Spleen (tissue), 13 donors: ENCODE measurements around the gene TMEM151A. TPM values are rescaled to one million over a fixed set of nuclear protein-coding genes. Genes with fewer than 3 reads are reported as not detected.
A peak's percentile ranks its signal among the peaks of the same experiment; 100 is the strongest.

ENCODE experiments used
- DNase-seq: peaks from one replicate; pipeline ENCODE4 v3.0.0-alpha.2; 2020
- H3K27ac ChIP-seq, 8 donors: fragments of 200-600 bp; sonication (generic) in 7 of 8; 1 replicate in 4 of 8; 2 replicates in 4 of 8; pipeline versions ENCODE4 v1.5.0 to v1.8.0; 2016 to 2021; ENCODE audit warnings: inconsistent platforms in 4 of 8, mild to moderate bottlenecking in 4 of 8, moderate library complexity in 1 of 8
- H3K27me3 ChIP-seq, 7 donors: fragments of 200-600 bp; sonication (generic) in 6 of 7; replicated peaks in 1 of 7; 1 replicate in 4 of 7; 2 replicates in 3 of 7; pipeline versions ENCODE4 v1.5.0 to v1.8.0; 2016 to 2021; ENCODE audit warnings: inconsistent platforms in 3 of 7, mild to moderate bottlenecking in 1 of 7
- H3K36me3 ChIP-seq, 6 donors: fragments of 200-600 bp; sonication (generic) in 5 of 6; 1 replicate in 4 of 6; 2 replicates in 2 of 6; pipeline versions ENCODE4 v1.5.0 to v1.8.0; 2016 to 2021; ENCODE audit warnings: inconsistent platforms in 2 of 6
- H3K4me1 ChIP-seq, 6 donors: fragments of 200-600 bp; sonication (generic) in 5 of 6; 1 replicate in 3 of 6; 2 replicates in 3 of 6; pipeline versions ENCODE4 v1.5.0 to v1.8.0; 2016 to 2021; ENCODE audit warnings: inconsistent platforms in 3 of 6
- H3K4me3 ChIP-seq, 8 donors: fragments of 200-600 bp; sonication (generic) in 7 of 8; 1 replicate in 4 of 8; 2 replicates in 4 of 8; pipeline versions ENCODE4 v1.5.0 to v1.8.0; 2016 to 2021; ENCODE audit warnings: inconsistent platforms in 4 of 8, mild to moderate bottlenecking in 4 of 8, moderate library complexity in 2 of 8
- H3K9me3 ChIP-seq, 8 donors: fragments of 200-600 bp; sonication (generic) in 7 of 8; 1 replicate in 4 of 8; 2 replicates in 4 of 8; pipeline versions ENCODE4 v1.5.0 to v1.8.0; 2016 to 2021; ENCODE audit warnings: inconsistent platforms in 4 of 8
- CTCF ChIP-seq, 11 experiments: fragments of 200-600 bp in 7 of 11; fragments of 450-650 bp in 4 of 11; sonication (generic) in 4 of 11; IDR thresholded peaks in 8 of 11; conservative IDR thresholded peaks in 3 of 11; 1 replicate in 7 of 11; 2 replicates in 4 of 11; pipeline versions ENCODE4 v1.4.0 to v1.8.0; 2016 to 2021; ENCODE audit warnings: antibody characterized with exemption in 11 of 11, inconsistent platforms in 4 of 11, mild to moderate bottlenecking in 1 of 11
- POLR2A ChIP-seq, 3 donors: fragments of 450-650 bp; IDR thresholded peaks; one replicate each; pipeline ENCODE4 v1.5.1; 2017; ENCODE audit warnings: antibody characterized with exemption in 3 of 3, mild to moderate bottlenecking in 1 of 3
- POLR2AphosphoS5 ChIP-seq, 3 donors: sonication (generic); formaldehyde crosslinking; IDR thresholded peaks; one replicate each; pipeline ENCODE4 v1.5.1; 2017; ENCODE audit warnings: antibody characterized with exemption in 3 of 3
- WGBS, 5 donors: extraction: QIAGEN DNeasy Blood & Tissue Kit in 3 of 5; methylation state at CpG; one replicate each; pipeline versions ENCODE4 v1.1.5 to v1.1.7; 2013 to 2018; 5-methylcytosine and 5-hydroxymethylcytosine counted together
- intact Hi-C: fragments of 100-400 bp; cut with DNase I; formaldehyde crosslinking; loops from one replicate; pipeline ENCODE4 v1.15.0; 2023; ENCODE audit warnings: low total_unique reads
- long read RNA-seq, 2 donors: transcript quantifications; one replicate each; lab custom pipeline, GENCODE V29; 2026
- polyA plus RNA-seq, 3 donors: library from polyadenylated mRNA; stranded (reverse); fragments of 200-250 nt; gene quantifications; one replicate each; pipeline ENCODE4 v1.2.1, GENCODE V29; 2013
- total RNA-seq, 7 donors: library from RNA; depleted of rRNA in 3 of 7; stranded (reverse); fragments of >200 nt in 3 of 7; fragmentation: NEBNext Ultra II Directional in 4 of 7; extraction: Animal tissue kit (Norgen Biotek cat#: 25700) in 4 of 7; gene quantifications; one replicate each; pipeline versions ENCODE4 v1.1.0 to v1.2.1, GENCODE V29; 2016 to 2021
- donor health status: healthy with polysubstance abuse.
- donor health status: DM: no; HTN: no; CAD: no; lungs with moderate emphysema.
- donor health status: DM: no; HTN: no; CAD: no.
- donor health status: Bipolar disorder and iron deficiency.
- donor health status: healthy.
- donor health status: DM: no; HTN: no; CAD: no.
- donor health status: DM: yes; HTN: yes; CAD: no.

The TMEM151A gene
- under 1 TPM in 1 of 7 donors, not detected in 6; 0.34 TPM for total RNA-seq
- polyA plus RNA-seq = under 1 TPM in 2 of 3 donors, not detected in 1; 0.02 TPM
- long read RNA-seq, donor 1, partial matches to known transcripts = 0 of 1 reads
- long read RNA-seq, donor 1, other reads (novel, unspliced or antisense) = 0 of 1 reads
- long read RNA-seq, donor 2 = 0 reads

GRCh38 chr11:66291706-66292542 is at the start of gene TMEM151A:
TSS of gene TMEM151A (plus strand) at chr11:66291894. CDS start at chr11:66292014, 120 bp downstream.
- DNase-seq = no peak
- peaks cover 0 to 68% (median 37%) of the 10 kb centered on the region in 7 donors for H3K27me3 ChIP-seq
- 2 to 3% (median 3%) methylated on average over 46 to 95 of the region's 95 CpGs for WGBS, 5 donors

GRCh38 chr11:66242095-66242765 is 49.5 kb upstream of the TMEM151A start:
- H3K27ac ChIP-seq = peak overlapping the region in 3 of 8 donors; percentile 0 to 20 (median 1)
- DNase-seq = no peak
- H3K4me3 ChIP-seq = no peak overlapping the region
- H3K9me3 ChIP-seq = no peaks in the 10 kb centered on the region
- intact Hi-C loops = no loop called here
- H3K36me3 ChIP-seq = peaks cover 0 to 100% (median 67%) of the 10 kb centered on the region in 6 donors
- TF ChIP-seq POLR2A (IDR thresholded peaks at IDR 0.05) = no peak
- no peak for TF ChIP-seq CTCF (IDR thresholded peaks at IDR 0.05 in 8 of 11, conservative IDR thresholded peaks at IDR 0.05 in 3 of 11)
- TF ChIP-seq POLR2AphosphoS5 (IDR thresholded peaks at IDR 0.05) = peak in 2 of 3 donors; percentile 19 to 39
- H3K27me3 ChIP-seq = no peaks in the 10 kb centered on the region
- 56 to 73% (median 67%) methylated on average over 5 to 14 of the region's 14 CpGs for WGBS, 5 donors
- H3K4me1 ChIP-seq = peaks cover 0 to 30% (median 10%) of the 10 kb centered on the region in 6 donors

More at GRCh38 chr11:66291706-66292542, at the start of gene TMEM151A:
- H3K4me3 ChIP-seq = peak within 1 kb of the TSS; percentile 27 to 73 (median 44)
- H3K4me1 ChIP-seq = peaks cover 18 to 52% (median 40%) of the 10 kb centered on the region in 6 donors
- H3K9me3 ChIP-seq = no peaks in the 10 kb centered on the region
- H3K36me3 ChIP-seq = no peaks in the 10 kb centered on the region
- H3K27ac ChIP-seq = no peak within 1 kb of the TSS
- no peak for TF ChIP-seq POLR2A (IDR thresholded peaks at IDR 0.05)
- no peak for TF ChIP-seq POLR2AphosphoS5 (IDR thresholded peaks at IDR 0.05)
- no peak for TF ChIP-seq CTCF (IDR thresholded peaks at IDR 0.05 in 8 of 11, conservative IDR thresholded peaks at IDR 0.05 in 3 of 11)
- intact Hi-C loops = no loop called here

GRCh38 chr11:66243782-66244535 is 47.7 kb upstream of the TMEM151A start:
- no peak overlapping the region for H3K27ac ChIP-seq
- 65 to 78% (median 72%) methylated on average over 13 of the region's 13 CpGs for WGBS, 5 donors

More at GRCh38 chr11:66243782-66244535, 47.7 kb upstream of the TMEM151A start:
- Histone ChIP-seq H3K36me3 (peaks cover 0 to 91% (median 57%) of the 10 kb centered on the region in 6 donors), H3K4me1 (peaks cover 0 to 28% (median 10%) of the 10 kb centered on the region in 6 donors), H3K9me3 (no peaks in the 10 kb centered on the region), H3K27me3 (no peaks in the 10 kb centered on the region), H3K4me3 (no peak overlapping the region)
- DNase-seq = no peak
- intact Hi-C loops = no loop called here
- TF ChIP-seq POLR2A (IDR thresholded peaks at IDR 0.05) (no peak), CTCF (IDR thresholded peaks at IDR 0.05 in 8 of 11, conservative IDR thresholded peaks at IDR 0.05 in 3 of 11) (no peak), POLR2AphosphoS5 (IDR thresholded peaks at IDR 0.05) (no peak)
